Calu3 (cell line): Measurements from ENCODE around the gene ARMC10. TPM values are rescaled to one million over a fixed set of nuclear protein-coding genes. Genes with fewer than 3 reads are reported as not detected.
A peak's percentile ranks its signal among the peaks of the same experiment; 100 is the strongest.

Experiments
- BruUV-seq: library from RNA; stranded (reverse); fragments of 400-500 nt; replicated peaks from 2 replicates; lab custom pipeline; 2021; lab: Mats Ljungman, UMichigan
- CTCF ChIA-PET: fragments of 300-600 bp; sonication (Branson Sonifier 250); formaldehyde crosslinking; loops from one replicate; lab custom pipeline; 2022; ENCODE audit warnings: antibody characterized with exemption; lab: Charles Lee
- DNase-seq: peaks from one replicate; pipeline ENCODE4 v3.0.0; 2022
- H3K27ac Mint-ChIP-seq: one replicate; pipeline ENCODE4 v1.8.0; 2022; ENCODE audit warnings: mixed read lengths; ENCODE audit not compliant: unreplicated experiment
- H3K27me3 Mint-ChIP-seq: one replicate; pipeline ENCODE4 v1.8.0; 2022; ENCODE audit warnings: mixed read lengths; ENCODE audit not compliant: unreplicated experiment
- H3K36me3 Mint-ChIP-seq: one replicate; pipeline ENCODE4 v1.8.0; 2022; ENCODE audit warnings: mild to moderate bottlenecking, moderate library complexity, mixed read lengths; ENCODE audit not compliant: insufficient read depth, unreplicated experiment
- H3K4me1 Mint-ChIP-seq: one replicate; pipeline ENCODE4 v1.8.0; 2022; ENCODE audit warnings: mild to moderate bottlenecking, low read depth, mixed read lengths; ENCODE audit not compliant: unreplicated experiment
- H3K4me3 Mint-ChIP-seq: one replicate; pipeline ENCODE4 v1.8.0; 2022; ENCODE audit warnings: mild to moderate bottlenecking, low read depth, moderate library complexity, mixed read lengths; ENCODE audit not compliant: unreplicated experiment
- H3K9me3 Mint-ChIP-seq: one replicate; pipeline ENCODE4 v1.8.0; 2022; ENCODE audit warnings: low read depth, mixed read lengths; ENCODE audit not compliant: unreplicated experiment
- intact Hi-C: fragments of 100-400 bp; cut with micrococcal nuclease; formaldehyde crosslinking; loops from one replicate; pipeline ENCODE4 v1.10.0; 2022; ENCODE audit not compliant: unreplicated experiment
- total RNA-seq: library from RNA; stranded (reverse); gene quantifications from 2 replicates; pipeline ENCODE4 v1.2.3, GENCODE V29; 2022
- TF ChIP-seq, protein P1 (sequence below): fragments of 200-600 bp; IDR thresholded peaks from one replicate; pipeline ENCODE4 v1.8.0; 2022; ENCODE audit warnings: antibody characterized with exemption; ENCODE audit not compliant: unreplicated experiment

The ARMC10 gene
- total RNA-seq, 1 experiment from 2014 or later, result 41.0 TPM

- peaks cover 15% of the 10 kb centered on the region for H3K4me1 Mint-ChIP-seq
- H3K27me3 Mint-ChIP-seq, result no peaks in the 10 kb centered on the region
- CTCF ChIA-PET, result interaction anchor here (0.6 kb wide), 1 partner anchor 20 kb away, joined by 6 read pairs; no protein-coding TSS in a partner anchor
- no peak for DNase-seq
- no peak overlapping the region for H3K27ac Mint-ChIP-seq
- intact Hi-C loops, result no loop called here
- H3K9me3 Mint-ChIP-seq, result no peaks in the 10 kb centered on the region
- TF ChIP-seq, protein P1, sequence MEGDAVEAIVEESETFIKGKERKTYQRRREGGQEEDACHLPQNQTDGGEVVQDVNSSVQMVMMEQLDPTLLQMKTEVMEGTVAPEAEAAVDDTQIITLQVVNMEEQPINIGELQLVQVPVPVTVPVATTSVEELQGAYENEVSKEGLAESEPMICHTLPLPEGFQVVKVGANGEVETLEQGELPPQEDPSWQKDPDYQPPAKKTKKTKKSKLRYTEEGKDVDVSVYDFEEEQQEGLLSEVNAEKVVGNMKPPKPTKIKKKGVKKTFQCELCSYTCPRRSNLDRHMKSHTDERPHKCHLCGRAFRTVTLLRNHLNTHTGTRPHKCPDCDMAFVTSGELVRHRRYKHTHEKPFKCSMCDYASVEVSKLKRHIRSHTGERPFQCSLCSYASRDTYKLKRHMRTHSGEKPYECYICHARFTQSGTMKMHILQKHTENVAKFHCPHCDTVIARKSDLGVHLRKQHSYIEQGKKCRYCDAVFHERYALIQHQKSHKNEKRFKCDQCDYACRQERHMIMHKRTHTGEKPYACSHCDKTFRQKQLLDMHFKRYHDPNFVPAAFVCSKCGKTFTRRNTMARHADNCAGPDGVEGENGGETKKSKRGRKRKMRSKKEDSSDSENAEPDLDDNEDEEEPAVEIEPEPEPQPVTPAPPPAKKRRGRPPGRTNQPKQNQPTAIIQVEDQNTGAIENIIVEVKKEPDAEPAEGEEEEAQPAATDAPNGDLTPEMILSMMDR, result no peak
- peaks cover 26% of the 10 kb centered on the region for H3K36me3 Mint-ChIP-seq
- no peak overlapping the region for H3K4me3 Mint-ChIP-seq
- BruUV-seq, result no TSS peak
Measured at GRCh38 chr7:103121641-103122040, 46.7 kb downstream of the ARMC10 start.

DNA sequence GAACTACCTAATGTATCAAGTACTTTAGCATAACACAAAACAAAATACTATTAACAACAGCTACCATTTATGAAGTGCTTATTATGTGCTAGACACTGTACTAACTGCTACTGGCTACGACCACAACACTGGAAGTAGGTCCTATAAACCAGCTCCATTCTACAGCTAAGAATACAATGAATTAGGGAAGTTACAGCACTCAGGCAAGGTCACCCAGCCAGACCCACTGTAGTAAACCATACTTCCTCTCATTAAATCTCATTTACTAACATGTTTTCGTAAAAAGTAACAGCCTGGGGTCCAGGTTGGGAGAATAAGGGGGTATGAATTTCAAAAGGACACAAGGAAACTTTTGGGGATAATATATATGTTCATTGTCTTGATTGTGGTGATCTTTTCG lies 48.6 kb downstream of the ARMC10 start:
- Mint-ChIP-seq H3K27me3 (no peaks in the 10 kb centered on the region), H3K27ac (no peak overlapping the region)

DNA sequence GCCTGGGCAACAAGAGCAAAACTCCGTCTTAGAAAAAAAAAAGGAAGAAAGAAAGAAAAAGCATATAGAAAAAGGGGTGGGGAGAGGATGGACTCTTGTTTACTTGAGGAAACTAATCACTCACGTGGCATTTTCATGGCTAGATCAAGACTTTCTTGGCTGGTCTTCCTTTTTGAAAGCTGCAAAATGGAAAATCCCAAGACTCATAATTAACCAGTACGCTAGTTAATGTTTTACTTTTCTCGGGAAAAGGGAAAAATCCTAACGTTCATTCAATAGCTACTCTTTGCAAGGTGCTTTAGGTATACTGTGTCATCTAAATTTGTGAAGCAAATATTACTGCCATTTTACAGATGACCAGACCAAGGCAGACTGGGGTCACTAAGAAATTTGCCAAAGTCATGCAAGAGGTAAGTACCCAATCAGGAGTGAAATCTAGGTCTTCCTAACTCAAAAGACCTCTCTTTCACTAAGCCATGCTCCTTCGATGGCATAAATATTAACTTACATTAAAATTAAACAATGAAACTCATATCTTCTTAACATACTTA lies 49.6 kb downstream of the ARMC10 start:
- TF ChIP-seq, protein P1, result no peak
- intact Hi-C loops, result no loop called here
- no peak for DNase-seq
- Mint-ChIP-seq H3K4me1 (peaks cover 10% of the 10 kb centered on the region), H3K36me3 (peaks cover 32% of the 10 kb centered on the region), H3K27ac (peak overlapping the region; percentile 36), H3K4me3 (peak overlapping the region; percentile 24), H3K9me3 (no peaks in the 10 kb centered on the region), H3K27me3 (no peaks in the 10 kb centered on the region)
- BruUV-seq, result no TSS peak
- CTCF ChIA-PET, result interaction anchor here (0.7 kb wide), 1 partner anchor 51 kb away, joined by 5 read pairs; no protein-coding TSS in a partner anchor

More for the DNA sequence above, 48.6 kb downstream of the ARMC10 start:
- CTCF ChIA-PET, result no interaction called here
- DNase-seq, result no peak
- no TSS peak for BruUV-seq
- H3K4me3 Mint-ChIP-seq, result no peak overlapping the region
- peaks cover 33% of the 10 kb centered on the region for H3K36me3 Mint-ChIP-seq
- no peaks in the 10 kb centered on the region for H3K9me3 Mint-ChIP-seq
- peaks cover 10% of the 10 kb centered on the region for H3K4me1 Mint-ChIP-seq
- TF ChIP-seq, protein P1, result no peak
- intact Hi-C loops, result no loop called here

GRCh38 chr7:103127006-103127405 lies 52.1 kb downstream of the ARMC10 start:
- BruUV-seq, result no TSS peak
- Mint-ChIP-seq H3K9me3 (no peaks in the 10 kb centered on the region), H3K36me3 (peaks cover 18% of the 10 kb centered on the region), H3K27ac (no peak overlapping the region), H3K4me3 (no peak overlapping the region), H3K27me3 (no peaks in the 10 kb centered on the region), H3K4me1 (peaks cover 28% of the 10 kb centered on the region)
- TF ChIP-seq, protein P1, result no peak
- DNase-seq, result no peak
- CTCF ChIA-PET, result no interaction called here
- intact Hi-C loops, result no loop called here
